Mucosa of descending colon (tissue), 3 donors: ENCODE results near the gene KIAA0232. TPM values are rescaled to one million over a fixed set of nuclear protein-coding genes. Genes with fewer than 3 reads are reported as not detected.

Experiments used
- ATAC-seq: fragments of 200-7000 bp; cut with Tn5 transposase; one replicate; pipeline ENCODE4 v1.9.1; 2020; ENCODE audit warnings: mild to moderate bottlenecking, moderate library complexity
- DNase-seq, 3 donors: peaks; one replicate each; pipeline ENCODE4 v3.0.0-alpha.2; 2020
- H3K36me3 ChIP-seq: fragments of 200-600 bp; one replicate; pipeline ENCODE4 v1.8.0; 2021; ENCODE audit warnings: low read depth, mild to moderate bottlenecking
- H3K4me1 ChIP-seq: fragments of 200-600 bp; one replicate; pipeline ENCODE4 v1.8.0; 2021; ENCODE audit warnings: low read depth, mild to moderate bottlenecking
- H3K4me3 ChIP-seq: fragments of 200-600 bp; one replicate; pipeline ENCODE4 v1.8.0; 2021; ENCODE audit warnings: mild to moderate bottlenecking
- H3K9me3 ChIP-seq: fragments of 200-600 bp; one replicate; pipeline ENCODE4 v1.8.0; 2021; ENCODE audit warnings: mild to moderate bottlenecking
- intact Hi-C, 2 donors: fragments of 100-400 bp; cut with DNase I in 1 of 2; cut with micrococcal nuclease in 1 of 2; formaldehyde crosslinking; loops; one replicate each; pipeline versions ENCODE4 v1.11.0 to v1.11.1; 2022; cut with DNase I, micrococcal nuclease
- total RNA-seq, 3 donors: library from RNA; stranded (reverse); fragmentation: NEBNext Ultra II Directional in 2 of 3; extraction: Animal tissue kit (Norgen Biotek cat#: 25700) in 2 of 3; gene quantifications; one replicate each; pipeline versions ENCODE4 v1.2.1 to v1.2.4, GENCODE V29; 2021 to 2023
- TF ChIP-seq, protein P1 (sequence below): fragments of 200-600 bp; IDR thresholded peaks from one replicate; pipeline ENCODE4 v1.8.0; 2022; ENCODE audit warnings: antibody characterized with exemption, mild to moderate bottlenecking
- donor health status: DM: no; HTN: no; CAD: no; lungs with moderate emphysema.
- donor health status: DM: no; HTN: no; CAD: no.
- donor health status: DM: no; HTN: yes; CAD: no.

Gene KIAA0232
- total RNA-seq, 3 donors from 2014 or later = 31.5 to 47.4 (median 46.6) TPM

DNA sequence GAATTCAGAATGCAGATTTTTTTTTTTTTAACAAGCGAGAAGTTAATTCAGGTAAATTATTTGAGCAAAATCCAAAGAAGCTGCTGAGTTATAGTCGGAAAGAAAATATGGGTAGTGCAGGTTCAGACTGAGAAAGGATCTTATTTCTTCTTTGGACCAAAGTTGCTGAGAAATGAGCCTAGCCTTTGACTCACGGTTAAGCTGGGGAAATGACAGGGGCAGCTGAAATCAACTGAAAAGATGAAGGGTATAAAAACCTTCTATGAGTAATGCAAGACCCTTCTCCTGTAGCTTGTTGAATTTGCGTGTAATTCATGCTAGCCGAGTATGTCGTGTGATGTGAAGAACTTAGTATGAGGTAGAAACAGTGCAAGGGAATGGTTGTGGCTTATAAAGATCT lies 63.0 kb downstream of the KIAA0232 start:
- DNase-seq (no peak), ATAC-seq (no peak)
- TF ChIP-seq, protein P1, sequence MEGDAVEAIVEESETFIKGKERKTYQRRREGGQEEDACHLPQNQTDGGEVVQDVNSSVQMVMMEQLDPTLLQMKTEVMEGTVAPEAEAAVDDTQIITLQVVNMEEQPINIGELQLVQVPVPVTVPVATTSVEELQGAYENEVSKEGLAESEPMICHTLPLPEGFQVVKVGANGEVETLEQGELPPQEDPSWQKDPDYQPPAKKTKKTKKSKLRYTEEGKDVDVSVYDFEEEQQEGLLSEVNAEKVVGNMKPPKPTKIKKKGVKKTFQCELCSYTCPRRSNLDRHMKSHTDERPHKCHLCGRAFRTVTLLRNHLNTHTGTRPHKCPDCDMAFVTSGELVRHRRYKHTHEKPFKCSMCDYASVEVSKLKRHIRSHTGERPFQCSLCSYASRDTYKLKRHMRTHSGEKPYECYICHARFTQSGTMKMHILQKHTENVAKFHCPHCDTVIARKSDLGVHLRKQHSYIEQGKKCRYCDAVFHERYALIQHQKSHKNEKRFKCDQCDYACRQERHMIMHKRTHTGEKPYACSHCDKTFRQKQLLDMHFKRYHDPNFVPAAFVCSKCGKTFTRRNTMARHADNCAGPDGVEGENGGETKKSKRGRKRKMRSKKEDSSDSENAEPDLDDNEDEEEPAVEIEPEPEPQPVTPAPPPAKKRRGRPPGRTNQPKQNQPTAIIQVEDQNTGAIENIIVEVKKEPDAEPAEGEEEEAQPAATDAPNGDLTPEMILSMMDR = no peak
- Histone ChIP-seq H3K4me3 (no peak overlapping the region), H3K4me1 (no peaks in the 10 kb centered on the region), H3K36me3 (peaks cover 3% of the 10 kb centered on the region), H3K9me3 (no peaks in the 10 kb centered on the region)
- intact Hi-C loops = no loop called here

DNA sequence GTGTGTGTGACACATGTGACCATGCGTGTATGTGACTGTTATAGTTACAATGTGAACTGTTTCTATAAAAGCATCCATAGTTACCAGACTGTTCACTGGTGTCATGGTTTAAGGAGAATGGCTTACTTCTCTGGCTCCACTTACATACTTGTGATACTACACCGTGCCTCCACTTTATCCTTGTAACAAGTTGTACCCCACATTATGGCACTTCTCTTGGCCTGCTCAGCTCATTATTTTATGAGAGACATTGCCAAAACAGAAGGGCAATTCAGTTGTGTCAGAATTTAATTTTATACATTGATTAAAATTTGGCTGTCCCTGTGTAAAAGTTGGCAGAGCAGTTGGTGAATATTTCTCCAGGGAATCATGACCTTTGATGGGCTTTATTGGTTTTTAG lies 64.7 kb downstream of the KIAA0232 start:
- DNase-seq (no peak), ATAC-seq (no peak)
- TF ChIP-seq, protein P1 = no peak
- intact Hi-C loops = no loop called here
- peaks cover 3% of the 10 kb centered on the region for H3K36me3 ChIP-seq
- no peaks in the 10 kb centered on the region for H3K9me3 ChIP-seq
- H3K4me3 ChIP-seq = no peak overlapping the region
- no peaks in the 10 kb centered on the region for H3K4me1 ChIP-seq

DNA sequence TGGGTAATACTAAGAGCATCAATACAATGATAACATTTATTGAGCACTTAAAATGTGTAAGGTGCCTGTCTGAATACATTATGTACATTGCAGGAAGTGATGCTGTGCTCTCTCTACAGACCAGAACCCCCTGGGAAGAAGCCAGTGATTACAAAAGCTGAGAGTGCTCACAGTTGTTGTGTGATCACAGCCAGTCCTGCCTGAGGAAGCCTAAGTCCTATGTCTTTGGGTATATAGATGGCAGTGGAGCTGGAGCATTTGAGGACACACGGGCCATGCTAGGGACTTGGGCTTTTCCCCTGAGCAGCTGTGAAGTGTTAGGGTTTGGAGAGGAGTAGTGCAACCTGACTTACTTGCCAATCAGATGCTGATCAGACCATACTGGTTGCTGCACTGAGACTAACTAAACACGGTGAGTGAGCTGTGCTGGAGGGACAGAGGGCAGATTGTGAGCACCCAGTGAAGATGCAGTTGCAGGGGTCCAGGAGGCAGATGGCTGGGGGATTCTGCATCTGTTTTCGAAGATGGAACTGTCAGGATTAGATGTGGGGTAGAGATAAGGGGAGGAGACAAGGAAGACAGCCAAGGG lies 66.3 kb downstream of the KIAA0232 start:
- no peaks in the 10 kb centered on the region for H3K9me3 ChIP-seq
- H3K4me3 ChIP-seq = no peak overlapping the region
- intact Hi-C loops = no loop called here
- TF ChIP-seq, protein P1 = no peak
- no peaks in the 10 kb centered on the region for H3K4me1 ChIP-seq
- ATAC-seq = no peak
- H3K36me3 ChIP-seq = no peaks in the 10 kb centered on the region
- DNase-seq = no peak

DNA sequence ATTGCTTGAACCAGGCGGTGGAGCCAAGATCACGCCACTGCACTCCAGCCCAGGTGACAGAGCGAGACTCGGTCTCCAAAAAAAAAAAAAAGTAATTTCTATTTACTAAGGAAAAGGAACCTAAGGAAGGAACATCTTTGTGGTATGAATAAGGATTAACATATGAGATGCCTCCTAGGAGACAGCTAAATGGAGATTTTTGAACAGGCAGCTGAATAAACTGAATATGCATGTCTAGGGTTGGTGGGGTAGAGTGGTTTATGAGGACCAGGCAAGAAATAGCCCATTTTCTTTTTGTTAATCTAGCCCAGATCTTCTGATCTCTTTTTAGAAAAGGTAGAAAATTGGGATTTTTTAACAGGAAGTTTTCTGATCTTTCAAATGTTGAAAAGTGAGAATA lies 67.2 kb downstream of the KIAA0232 start:
- no peak overlapping the region for H3K4me3 ChIP-seq
- TF ChIP-seq, protein P1 = no peak
- no peaks in the 10 kb centered on the region for H3K36me3 ChIP-seq
- no peaks in the 10 kb centered on the region for H3K4me1 ChIP-seq
- ATAC-seq (no peak), DNase-seq (no peak)
- no peaks in the 10 kb centered on the region for H3K9me3 ChIP-seq
- intact Hi-C loops = no loop called here

DNA sequence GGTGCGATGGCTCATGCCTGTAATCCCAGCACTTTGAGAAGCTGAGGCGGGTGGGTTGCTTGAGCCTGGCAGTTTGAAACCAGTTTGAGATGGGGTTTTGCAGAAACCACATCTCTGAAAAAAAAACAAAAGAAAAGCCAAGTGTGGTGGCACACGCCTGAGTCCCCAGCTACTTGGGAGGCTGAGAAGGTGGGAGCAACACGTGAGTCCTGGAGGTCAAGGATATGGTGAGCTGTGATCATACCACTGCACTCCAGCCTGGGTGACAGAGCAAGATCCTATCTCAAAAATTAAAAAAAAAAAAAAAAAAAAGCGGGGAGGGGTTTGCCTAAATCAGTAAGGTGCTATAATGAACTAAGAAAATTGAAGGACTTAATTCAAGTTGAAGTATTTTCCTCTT lies 68.9 kb downstream of the KIAA0232 start:
- Histone ChIP-seq H3K36me3 (no peaks in the 10 kb centered on the region), H3K4me3 (no peak overlapping the region), H3K9me3 (no peaks in the 10 kb centered on the region), H3K4me1 (no peaks in the 10 kb centered on the region)
- TF ChIP-seq, protein P1 = no peak
- no peak for ATAC-seq
- DNase-seq = no peak
- intact Hi-C loops = no loop called here

DNA sequence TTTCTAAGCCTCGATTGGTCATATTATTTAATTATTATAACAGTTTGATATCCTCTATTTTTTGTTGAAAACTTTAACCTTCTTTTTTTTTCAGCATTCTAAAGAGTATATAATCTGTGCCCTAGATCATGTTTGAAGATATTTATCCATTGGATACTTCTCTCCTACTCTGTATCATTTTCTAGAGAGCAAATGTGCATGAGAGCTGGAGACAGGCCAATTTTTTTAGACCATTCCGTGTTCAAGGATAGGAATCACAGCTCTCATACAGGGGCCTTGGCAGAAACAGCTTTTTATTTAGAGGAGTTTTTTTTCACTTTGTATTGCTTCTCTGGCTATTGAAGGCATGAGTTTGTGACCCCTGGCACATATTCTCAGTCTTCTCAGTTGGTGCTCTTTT lies 69.4 kb downstream of the KIAA0232 start:
- no peaks in the 10 kb centered on the region for H3K4me1 ChIP-seq
- no peak overlapping the region for H3K4me3 ChIP-seq
- TF ChIP-seq, protein P1 = no peak
- no peaks in the 10 kb centered on the region for H3K36me3 ChIP-seq
- ATAC-seq = no peak
- intact Hi-C loops = no loop called here
- no peaks in the 10 kb centered on the region for H3K9me3 ChIP-seq
- no peak for DNase-seq
